HG03520 (cell line): Measurements from ENCODE around the gene RPAP2.

Experiments used
- ATAC-seq: cut with Tn5 transposase; IDR thresholded peaks from one replicate; pipeline ENCODE4 v1.9.1; 2021; ENCODE audit warnings: mild to moderate bottlenecking, moderate library complexity; ENCODE audit not compliant: unreplicated experiment

The RPAP2 gene

DNA sequence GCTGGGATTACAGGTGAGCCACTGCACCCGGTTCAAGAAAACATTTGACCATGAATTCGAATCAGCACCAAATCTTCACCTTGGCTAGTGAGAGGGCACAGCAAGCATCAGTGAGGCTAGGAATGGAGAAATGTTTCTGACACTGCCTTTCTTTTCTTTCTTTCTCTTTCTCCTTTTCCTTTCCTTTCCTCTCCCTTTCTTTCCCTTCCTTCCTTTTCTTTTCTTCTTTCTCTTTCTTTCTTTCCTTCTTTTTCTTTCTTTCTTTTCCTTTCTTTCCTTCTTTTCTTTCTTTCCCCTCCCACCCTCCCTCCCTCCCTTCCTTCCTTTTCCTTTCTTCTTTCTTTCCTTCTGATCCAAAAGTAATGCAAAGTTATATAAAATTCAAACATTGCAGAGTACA is 147.0 kb downstream of the RPAP2 start:
- no peak for ATAC-seq

GRCh38 chr1:92446546-92446945 is 147.7 kb downstream of the RPAP2 start:
- ATAC-seq: no peak

GRCh38 chr1:92447033-92447681 is 148.3 kb downstream of the RPAP2 start:
- ATAC-seq: no peak

DNA sequence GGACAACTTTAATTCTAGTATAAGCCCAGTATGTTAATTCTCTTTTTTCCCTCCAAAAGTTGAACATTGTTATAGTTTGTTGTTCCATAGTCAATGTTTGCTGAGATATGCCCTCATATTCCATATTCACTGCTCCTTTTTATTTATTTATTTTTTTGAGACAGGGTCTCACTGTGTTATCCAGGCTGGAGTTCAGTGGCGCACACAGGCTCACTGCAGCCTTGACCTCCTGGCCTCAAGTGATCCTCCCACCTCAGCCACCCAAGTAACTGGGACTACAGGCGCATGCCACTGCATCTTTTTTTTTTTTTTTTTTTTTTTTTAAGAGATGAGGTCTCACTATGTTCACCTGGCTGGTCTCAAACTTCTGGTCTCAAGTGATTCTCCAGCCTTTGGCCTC is 149.1 kb downstream of the RPAP2 start:
- ATAC-seq: no peak
